HEK293 (cell line): Measurements from ENCODE around the gene KCNJ5.

Source experiments
- CTCF ChIA-PET: fragments of 350-600 bp; formaldehyde crosslinking; extraction: SDS; loops from one replicate; lab custom pipeline; 2021; ENCODE audit warnings: antibody characterized with exemption; lab: Yijun Ruan, JAX
- POLR2A ChIA-PET: fragments of 300-600 bp; formaldehyde crosslinking; extraction: SDS; loops from one replicate; lab custom pipeline; 2020; ENCODE audit warnings: antibody characterized with exemption, inconsistent platforms; lab: Yijun Ruan, JAX
- H3K27ac ChIP-seq: fragments of 200-500 bp; sonication (Bioruptor generic); 2 replicates; pipeline ENCODE4 v1.5.1; 2014; ENCODE audit warnings: low read depth, low read length, control low read depth, inconsistent platforms; ENCODE audit errors: extremely low read depth
- H3K36me3 ChIP-seq, 2 experiments: fragments of 200-500 bp in 1 of 2; sonication (Bioruptor generic) in 1 of 2; 1 replicate in 1 of 2; 2 replicates in 1 of 2; pipeline ENCODE4 v1.5.1; 2014 to 2017; ENCODE audit warnings: inconsistent platforms in 2 of 2, low read length in 2 of 2; ENCODE audit not compliant: control insufficient read depth in 2 of 2, insufficient read depth in 1 of 2
- H3K4me1 ChIP-seq: fragments of 200-500 bp; sonication (Bioruptor generic); 2 replicates; pipeline ENCODE4 v1.5.1; 2014; ENCODE audit warnings: mild to moderate bottlenecking, low read length, inconsistent platforms; ENCODE audit not compliant: control insufficient read depth, insufficient read depth
- H3K4me3 ChIP-seq: 2 replicates; pipeline ENCODE4 v1.5.1; 2011; ENCODE audit warnings: low read depth, mild to moderate bottlenecking, control low read depth, low read length, moderate library complexity
- H3K9me3 ChIP-seq: fragments of 200-500 bp; sonication (Bioruptor generic); 2 replicates; pipeline ENCODE4 v1.5.1; 2014; ENCODE audit warnings: low read depth, low read length, inconsistent platforms; ENCODE audit not compliant: control insufficient read depth, insufficient read depth
- KLF1 ChIP-seq: fragments of 450-650 bp; formaldehyde crosslinking; IDR thresholded peaks from 2 replicates; pipeline ENCODE4 v1.5.1; 2016; ENCODE audit warnings: missing biosample characterization, missing genetic modification characterization
- MZF1 ChIP-seq: fragments of 450-650 bp; formaldehyde crosslinking; IDR thresholded peaks from 2 replicates; pipeline ENCODE4 v1.5.1; 2017; ENCODE audit warnings: missing biosample characterization, missing genetic modification characterization, borderline replicate concordance
- SCRT2 ChIP-seq: fragments of 450-650 bp; formaldehyde crosslinking; IDR thresholded peaks from 2 replicates; pipeline ENCODE4 v1.5.1; 2016; ENCODE audit warnings: missing biosample characterization, missing genetic modification characterization
- SP3 ChIP-seq: fragments of 450-650 bp; formaldehyde crosslinking; IDR thresholded peaks from 2 replicates; pipeline ENCODE4 v1.5.1; 2016; ENCODE audit warnings: missing biosample characterization, missing genetic modification characterization
- YY2 ChIP-seq: fragments of 450-650 bp; formaldehyde crosslinking; IDR thresholded peaks from 2 replicates; pipeline ENCODE4 v1.5.1; 2016; ENCODE audit warnings: missing biosample characterization, missing genetic modification characterization
- ZBTB48 ChIP-seq: fragments of 450-650 bp; formaldehyde crosslinking; IDR thresholded peaks from 2 replicates; pipeline ENCODE4 v1.5.1; 2016; ENCODE audit warnings: missing biosample characterization, missing genetic modification characterization
- ZFHX2 ChIP-seq: fragments of 450-650 bp; formaldehyde crosslinking; conservative IDR thresholded peaks from 2 replicates; pipeline ENCODE4 v1.5.1; 2016; ENCODE audit warnings: missing biosample characterization, missing genetic modification characterization
- ZNF16 ChIP-seq: fragments of 450-650 bp; formaldehyde crosslinking; IDR thresholded peaks from 2 replicates; pipeline ENCODE4 v1.5.1; 2016; ENCODE audit warnings: low read depth, missing biosample characterization, missing genetic modification characterization
- ZNF184 ChIP-seq: fragments of 450-650 bp; IDR thresholded peaks from 2 replicates; pipeline ENCODE4 v1.5.1; 2018; ENCODE audit warnings: missing biosample characterization, mild to moderate bottlenecking, missing genetic modification characterization
- ZNF274 ChIP-seq, 2 experiments: fragments of 200-500 bp in 1 of 2; fragments of 450-650 bp in 1 of 2; sonication (Bioruptor generic) in 1 of 2; formaldehyde crosslinking in 1 of 2; IDR thresholded peaks; 2 replicates each; pipeline versions ENCODE4 v1.5.1 to v1.6.1; 2014 to 2016; ENCODE audit warnings: borderline replicate concordance in 1 of 2, inconsistent platforms in 1 of 2, low read length in 1 of 2, missing biosample characterization in 1 of 2, missing genetic modification characterization in 1 of 2
- ZNF404 ChIP-seq: fragments of 450-650 bp; formaldehyde crosslinking; IDR thresholded peaks from 2 replicates; pipeline ENCODE4 v1.5.1; 2017; ENCODE audit warnings: missing biosample characterization, missing genetic modification characterization
- ZNF423 ChIP-seq: fragments of 450-650 bp; formaldehyde crosslinking; IDR thresholded peaks from 2 replicates; pipeline ENCODE4 v1.5.1; 2016; ENCODE audit warnings: missing biosample characterization, missing genetic modification characterization
- ZNF501 ChIP-seq: fragments of 450-650 bp; formaldehyde crosslinking; IDR thresholded peaks from 2 replicates; pipeline ENCODE4 v1.5.1; 2016; ENCODE audit warnings: missing biosample characterization, missing genetic modification characterization
- ZNF510 ChIP-seq: fragments of 450-650 bp; formaldehyde crosslinking; IDR thresholded peaks from 2 replicates; pipeline ENCODE4 v1.5.1; 2018; ENCODE audit warnings: mild to moderate bottlenecking, missing genetic modification characterization, missing biosample characterization; ENCODE audit not compliant: insufficient replicate concordance
- ZNF544 ChIP-seq: fragments of 450-650 bp; formaldehyde crosslinking; IDR thresholded peaks from 2 replicates; pipeline ENCODE4 v1.5.0; 2017; ENCODE audit warnings: missing biosample characterization, missing genetic modification characterization
- ZNF558 ChIP-seq: fragments of 450-650 bp; formaldehyde crosslinking; IDR thresholded peaks from 2 replicates; pipeline ENCODE4 v1.5.1; 2016; ENCODE audit warnings: missing biosample characterization, missing genetic modification characterization
- ZNF768 ChIP-seq: fragments of 450-650 bp; formaldehyde crosslinking; IDR thresholded peaks from 2 replicates; pipeline ENCODE4 v1.5.1; 2018; ENCODE audit warnings: missing biosample characterization, mild to moderate bottlenecking, missing genetic modification characterization
- ZSCAN16 ChIP-seq: fragments of 450-650 bp; formaldehyde crosslinking; IDR thresholded peaks from 2 replicates; pipeline ENCODE4 v1.5.1; 2016; ENCODE audit warnings: missing biosample characterization, missing genetic modification characterization
- TF ChIP-seq, protein P1 (sequence below): fragments of 450-650 bp; formaldehyde crosslinking; IDR thresholded peaks from 2 replicates; pipeline ENCODE4 v1.5.1; 2016; ENCODE audit warnings: missing biosample characterization, missing genetic modification characterization, borderline replicate concordance
- TF ChIP-seq, protein P2 (sequence below): fragments of 450-650 bp; formaldehyde crosslinking; IDR thresholded peaks from 2 replicates; pipeline ENCODE4 v1.5.1; 2016; ENCODE audit warnings: missing biosample characterization, missing genetic modification characterization
- TF ChIP-seq, protein P3 (sequence below): fragments of 450-650 bp; IDR thresholded peaks from 2 replicates; pipeline ENCODE4 v1.5.1; 2018; ENCODE audit warnings: missing biosample characterization, mild to moderate bottlenecking, missing genetic modification characterization
- TF ChIP-seq, protein P4 (sequence below): fragments of 450-650 bp; formaldehyde crosslinking; IDR thresholded peaks from 2 replicates; pipeline ENCODE4 v1.5.1; 2016; ENCODE audit warnings: missing biosample characterization, missing genetic modification characterization
- TF ChIP-seq, protein P5 (sequence below): fragments of 450-650 bp; formaldehyde crosslinking; IDR thresholded peaks from 2 replicates; pipeline ENCODE4 v1.5.1; 2016; ENCODE audit warnings: missing biosample characterization, missing genetic modification characterization

Gene KCNJ5

DNA sequence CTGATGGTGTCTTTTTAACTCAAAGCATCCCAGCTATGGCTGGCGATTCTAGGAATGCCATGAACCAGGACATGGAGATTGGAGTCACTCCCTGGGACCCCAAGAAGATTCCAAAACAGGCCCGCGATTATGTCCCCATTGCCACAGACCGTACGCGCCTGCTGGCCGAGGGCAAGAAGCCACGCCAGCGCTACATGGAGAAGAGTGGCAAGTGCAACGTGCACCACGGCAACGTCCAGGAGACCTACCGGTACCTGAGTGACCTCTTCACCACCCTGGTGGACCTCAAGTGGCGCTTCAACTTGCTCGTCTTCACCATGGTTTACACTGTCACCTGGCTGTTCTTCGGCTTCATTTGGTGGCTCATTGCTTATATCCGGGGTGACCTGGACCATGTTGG lies 20.1 kb downstream of the KCNJ5 start:
- TF ChIP-seq YY2 (tag by site-specific recombination) (no peak), ZNF558 (no peak), SCRT2 (no peak), ZNF274 (IDR thresholded peaks at IDR 0.05; ENCODE audit: low read length) (no peak), ZNF274 (tag by site-specific recombination; IDR thresholded peaks at IDR 0.05; ENCODE audit: borderline replicate concordance) (no peak), ZNF16 (tag by site-specific recombination) (no peak), ZNF404 (no peak)
- TF ChIP-seq, all 188 proteins: peak for 0
- no peak overlapping the region for H3K27ac ChIP-seq
- ChIA-PET POLR2A (no interaction called here), CTCF (interaction anchor here (2.8 kb wide), 1 partner anchor 45 kb away, joined by 9 read pairs; no protein-coding TSS in a partner anchor)
- H3K9me3 ChIP-seq: no peaks in the 10 kb centered on the region
- H3K36me3 ChIP-seq: no peaks in the 10 kb centered on the region
- no peaks in the 10 kb centered on the region for H3K4me1 ChIP-seq
- no peak overlapping the region for H3K4me3 ChIP-seq

DNA sequence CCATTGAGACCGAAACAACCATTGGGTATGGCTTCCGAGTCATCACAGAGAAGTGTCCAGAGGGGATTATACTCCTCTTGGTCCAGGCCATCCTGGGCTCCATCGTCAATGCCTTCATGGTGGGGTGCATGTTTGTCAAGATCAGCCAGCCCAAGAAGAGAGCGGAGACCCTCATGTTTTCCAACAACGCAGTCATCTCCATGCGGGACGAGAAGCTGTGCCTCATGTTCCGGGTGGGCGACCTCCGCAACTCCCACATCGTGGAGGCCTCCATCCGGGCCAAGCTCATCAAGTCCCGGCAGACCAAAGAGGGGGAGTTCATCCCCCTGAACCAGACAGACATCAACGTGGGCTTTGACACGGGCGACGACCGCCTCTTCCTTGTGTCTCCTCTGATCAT lies 20.5 kb downstream of the KCNJ5 start:
- Histone ChIP-seq H3K36me3 (no peaks in the 10 kb centered on the region), H3K9me3 (no peaks in the 10 kb centered on the region), H3K4me1 (no peaks in the 10 kb centered on the region), H3K4me3 (no peak overlapping the region), H3K27ac (no peak overlapping the region)
- TF ChIP-seq ZNF544 (tag by site-specific recombination): no peak
- TF ChIP-seq ZSCAN16 (tag by site-specific recombination): no peak
- no peak for TF ChIP-seq ZBTB48
- no peak for TF ChIP-seq ZNF184 (tag by site-specific recombination)
- no peak for TF ChIP-seq ZNF501 (tag by site-specific recombination)
- no peak for TF ChIP-seq MZF1
- no peak for TF ChIP-seq ZFHX2 (tag by site-specific recombination)
- TF ChIP-seq ZNF510 (tag by site-specific recombination): no peak
- TF ChIP-seq, protein P1, sequence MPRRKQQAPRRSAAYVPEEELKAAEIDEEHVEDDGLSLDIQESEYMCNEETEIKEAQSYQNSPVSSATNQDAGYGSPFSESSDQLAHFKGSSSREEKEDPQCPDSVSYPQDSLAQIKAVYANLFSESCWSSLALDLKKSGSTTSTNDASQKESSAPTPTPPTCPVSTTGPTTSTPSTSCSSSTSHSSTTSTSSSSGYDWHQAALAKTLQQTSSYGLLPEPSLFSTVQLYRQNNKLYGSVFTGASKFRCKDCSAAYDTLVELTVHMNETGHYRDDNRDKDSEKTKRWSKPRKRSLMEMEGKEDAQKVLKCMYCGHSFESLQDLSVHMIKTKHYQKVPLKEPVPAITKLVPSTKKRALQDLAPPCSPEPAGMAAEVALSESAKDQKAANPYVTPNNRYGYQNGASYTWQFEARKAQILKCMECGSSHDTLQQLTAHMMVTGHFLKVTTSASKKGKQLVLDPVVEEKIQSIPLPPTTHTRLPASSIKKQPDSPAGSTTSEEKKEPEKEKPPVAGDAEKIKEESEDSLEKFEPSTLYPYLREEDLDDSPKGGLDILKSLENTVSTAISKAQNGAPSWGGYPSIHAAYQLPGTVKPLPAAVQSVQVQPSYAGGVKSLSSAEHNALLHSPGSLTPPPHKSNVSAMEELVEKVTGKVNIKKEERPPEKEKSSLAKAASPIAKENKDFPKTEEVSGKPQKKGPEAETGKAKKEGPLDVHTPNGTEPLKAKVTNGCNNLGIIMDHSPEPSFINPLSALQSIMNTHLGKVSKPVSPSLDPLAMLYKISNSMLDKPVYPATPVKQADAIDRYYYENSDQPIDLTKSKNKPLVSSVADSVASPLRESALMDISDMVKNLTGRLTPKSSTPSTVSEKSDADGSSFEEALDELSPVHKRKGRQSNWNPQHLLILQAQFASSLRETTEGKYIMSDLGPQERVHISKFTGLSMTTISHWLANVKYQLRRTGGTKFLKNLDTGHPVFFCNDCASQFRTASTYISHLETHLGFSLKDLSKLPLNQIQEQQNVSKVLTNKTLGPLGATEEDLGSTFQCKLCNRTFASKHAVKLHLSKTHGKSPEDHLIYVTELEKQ (tag by site-specific recombination): no peak
- ChIA-PET CTCF (interaction anchor here (0.8 kb wide), 1 partner anchor 26 kb away, joined by 3 read pairs; no protein-coding TSS in a partner anchor), POLR2A (no interaction called here)

DNA sequence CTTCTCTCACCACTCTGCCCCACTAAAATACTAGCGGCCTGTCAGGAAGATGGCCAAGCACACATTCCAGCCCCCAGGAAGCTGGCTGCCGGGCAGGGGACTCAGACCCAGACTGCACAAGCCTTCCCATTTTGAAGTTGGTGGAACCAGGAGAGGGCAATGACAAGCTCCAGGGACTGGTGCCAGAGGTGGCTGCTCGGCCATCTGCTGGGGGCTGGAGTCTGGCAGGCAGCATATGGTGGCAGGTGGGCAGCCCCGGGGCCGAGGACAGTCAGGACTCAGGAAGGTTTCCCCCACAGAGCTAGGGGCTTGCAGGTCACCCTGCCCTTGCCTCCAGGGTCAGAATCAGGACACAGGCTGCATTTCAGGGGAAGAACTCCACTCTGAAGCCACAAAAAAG lies 22.6 kb downstream of the KCNJ5 start:
- Histone ChIP-seq H3K9me3 (no peaks in the 10 kb centered on the region), H3K4me1 (no peaks in the 10 kb centered on the region), H3K27ac (no peak overlapping the region), H3K4me3 (no peak overlapping the region), H3K36me3 (no peaks in the 10 kb centered on the region)
- CTCF ChIA-PET: interaction anchor here (1.3 kb wide), 1 partner anchor 30 kb away, joined by 6 read pairs; no protein-coding TSS in a partner anchor
- POLR2A ChIA-PET: interaction anchor here (0.5 kb wide), 1 partner anchor 170 kb away, joined by 4 read pairs; no protein-coding TSS in a partner anchor
- TF ChIP-seq, protein P2, sequence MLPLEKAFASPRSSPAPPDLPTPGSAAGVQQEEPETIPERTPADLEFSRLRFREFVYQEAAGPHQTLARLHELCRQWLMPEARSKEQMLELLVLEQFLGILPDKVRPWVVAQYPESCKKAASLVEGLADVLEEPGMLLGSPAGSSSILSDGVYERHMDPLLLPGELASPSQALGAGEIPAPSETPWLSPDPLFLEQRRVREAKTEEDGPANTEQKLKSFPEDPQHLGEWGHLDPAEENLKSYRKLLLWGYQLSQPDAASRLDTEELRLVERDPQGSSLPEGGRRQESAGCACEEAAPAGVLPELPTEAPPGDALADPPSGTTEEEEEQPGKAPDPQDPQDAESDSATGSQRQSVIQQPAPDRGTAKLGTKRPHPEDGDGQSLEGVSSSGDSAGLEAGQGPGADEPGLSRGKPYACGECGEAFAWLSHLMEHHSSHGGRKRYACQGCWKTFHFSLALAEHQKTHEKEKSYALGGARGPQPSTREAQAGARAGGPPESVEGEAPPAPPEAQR (tag by site-specific recombination): no peak
- no peak for TF ChIP-seq SP3 (tag by site-specific recombination)
- TF ChIP-seq ZNF423 (tag by site-specific recombination): no peak
- TF ChIP-seq, protein P3, sequence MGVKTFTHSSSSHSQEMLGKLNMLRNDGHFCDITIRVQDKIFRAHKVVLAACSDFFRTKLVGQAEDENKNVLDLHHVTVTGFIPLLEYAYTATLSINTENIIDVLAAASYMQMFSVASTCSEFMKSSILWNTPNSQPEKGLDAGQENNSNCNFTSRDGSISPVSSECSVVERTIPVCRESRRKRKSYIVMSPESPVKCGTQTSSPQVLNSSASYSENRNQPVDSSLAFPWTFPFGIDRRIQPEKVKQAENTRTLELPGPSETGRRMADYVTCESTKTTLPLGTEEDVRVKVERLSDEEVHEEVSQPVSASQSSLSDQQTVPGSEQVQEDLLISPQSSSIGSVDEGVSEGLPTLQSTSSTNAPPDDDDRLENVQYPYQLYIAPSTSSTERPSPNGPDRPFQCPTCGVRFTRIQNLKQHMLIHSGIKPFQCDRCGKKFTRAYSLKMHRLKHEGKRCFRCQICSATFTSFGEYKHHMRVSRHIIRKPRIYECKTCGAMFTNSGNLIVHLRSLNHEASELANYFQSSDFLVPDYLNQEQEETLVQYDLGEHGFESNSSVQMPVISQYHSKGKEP (tag by site-specific recombination): no peak
- TF ChIP-seq, protein P4, sequence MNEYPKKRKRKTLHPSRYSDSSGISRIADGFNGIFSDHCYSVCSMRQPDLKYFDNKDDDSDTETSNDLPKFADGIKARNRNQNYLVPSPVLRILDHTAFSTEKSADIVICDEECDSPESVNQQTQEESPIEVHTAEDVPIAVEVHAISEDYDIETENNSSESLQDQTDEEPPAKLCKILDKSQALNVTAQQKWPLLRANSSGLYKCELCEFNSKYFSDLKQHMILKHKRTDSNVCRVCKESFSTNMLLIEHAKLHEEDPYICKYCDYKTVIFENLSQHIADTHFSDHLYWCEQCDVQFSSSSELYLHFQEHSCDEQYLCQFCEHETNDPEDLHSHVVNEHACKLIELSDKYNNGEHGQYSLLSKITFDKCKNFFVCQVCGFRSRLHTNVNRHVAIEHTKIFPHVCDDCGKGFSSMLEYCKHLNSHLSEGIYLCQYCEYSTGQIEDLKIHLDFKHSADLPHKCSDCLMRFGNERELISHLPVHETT: no peak
- no peak for TF ChIP-seq ZNF768 (tag by site-specific recombination)
- no peak for TF ChIP-seq KLF1 (tag by site-specific recombination)
- TF ChIP-seq YY2 (tag by site-specific recombination): no peak
- TF ChIP-seq, protein P5, sequence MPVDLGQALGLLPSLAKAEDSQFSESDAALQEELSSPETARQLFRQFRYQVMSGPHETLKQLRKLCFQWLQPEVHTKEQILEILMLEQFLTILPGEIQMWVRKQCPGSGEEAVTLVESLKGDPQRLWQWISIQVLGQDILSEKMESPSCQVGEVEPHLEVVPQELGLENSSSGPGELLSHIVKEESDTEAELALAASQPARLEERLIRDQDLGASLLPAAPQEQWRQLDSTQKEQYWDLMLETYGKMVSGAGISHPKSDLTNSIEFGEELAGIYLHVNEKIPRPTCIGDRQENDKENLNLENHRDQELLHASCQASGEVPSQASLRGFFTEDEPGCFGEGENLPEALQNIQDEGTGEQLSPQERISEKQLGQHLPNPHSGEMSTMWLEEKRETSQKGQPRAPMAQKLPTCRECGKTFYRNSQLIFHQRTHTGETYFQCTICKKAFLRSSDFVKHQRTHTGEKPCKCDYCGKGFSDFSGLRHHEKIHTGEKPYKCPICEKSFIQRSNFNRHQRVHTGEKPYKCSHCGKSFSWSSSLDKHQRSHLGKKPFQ (tag by site-specific recombination): no peak
